HCT116 (cell line): Measurements from ENCODE around the gene MAGEA8. TPM values are rescaled to one million over a fixed set of nuclear protein-coding genes. Genes with fewer than 3 reads are reported as not detected.

Source experiments
- ATAC-seq: fragments of 200-7000 bp; cut with Tn5 transposase; 2 replicates; pipeline ENCODE4 v1.9.1; 2020; ENCODE audit warnings: mild to moderate bottlenecking, moderate library complexity
- BruUV-seq: library from RNA; stranded (reverse); fragments of 400-500 nt; replicated peaks from 2 replicates; lab custom pipeline; 2021; lab: Mats Ljungman, UMichigan
- CTCF ChIA-PET: fragments of 300-600 bp; sonication (Branson Sonifier 250); formaldehyde crosslinking; loops from one replicate; lab custom pipeline; 2021; ENCODE audit warnings: antibody characterized with exemption; lab: Charles Lee
- POLR2A ChIA-PET: fragments of 300-600, 350-600 bp; sonication (Branson Sonifier 250); formaldehyde crosslinking; loops from one replicate; lab custom pipeline; 2021; ENCODE audit warnings: antibody characterized with exemption; lab: Charles Lee
- RAD21 ChIA-PET, 2 experiments: fragments of 300-600 bp; sonication (Branson Sonifier 250); formaldehyde crosslinking; loops; one replicate each; lab custom pipeline; 2023; ENCODE audit warnings: low total read pairs in 2 of 2; ENCODE audit not compliant: uncharacterized antibody in 2 of 2, unreplicated experiment in 2 of 2, low non-redundant PET in 1 of 2; lab: Charles Lee
- DNase-seq: peaks from one replicate; pipeline ENCODE4 v3.0.0-alpha.2; 2010; ENCODE audit warnings: low read depth, low spot score
- H2AFZ ChIP-seq: fragments of 200-600 bp; shearing (Covaris generic), sonication (generic); 2 replicates; pipeline ENCODE4 v1.6.1; 2017; ENCODE audit warnings: low read depth, mixed run types, mixed read lengths, antibody characterized with exemption, low read length; ENCODE audit not compliant: poor library complexity, severe bottlenecking
- H3K27ac ChIP-seq: 2 replicates; pipeline ENCODE4 v1.5.1; 2012; ENCODE audit warnings: low read depth, low read length
- H3K27me3 ChIP-seq: fragments of 200-600 bp; sonication (generic); 2 replicates; pipeline ENCODE4 v1.6.1; 2016; ENCODE audit warnings: mixed run types, low read length, mixed read lengths; ENCODE audit not compliant: insufficient read depth
- H3K36me3 ChIP-seq, 2 experiments: fragments of 200-500 bp in 1 of 2; fragments of 200-600 bp in 1 of 2; sonication (Bioruptor generic) in 1 of 2; sonication (generic) in 1 of 2; 2 replicates each; pipeline versions ENCODE4 v1.5.1 to v1.6.1; 2014 to 2016; ENCODE audit warnings: low read length in 2 of 2, inconsistent platforms in 1 of 2, mixed read lengths in 1 of 2, mixed run types in 1 of 2; ENCODE audit not compliant: insufficient read depth in 2 of 2, control insufficient read depth in 1 of 2
- H3K4me1 ChIP-seq, 2 experiments: fragments of 200-600 bp in 1 of 2; sonication (generic) in 1 of 2; 2 replicates each; pipeline versions ENCODE4 v1.5.1 to v1.6.1; 2012 to 2017; ENCODE audit warnings: low read length in 2 of 2, inconsistent platforms in 1 of 2, mild to moderate bottlenecking in 1 of 2, mixed read lengths in 1 of 2, mixed run types in 1 of 2, moderate library complexity in 1 of 2; ENCODE audit not compliant: insufficient read depth in 2 of 2, control insufficient read depth in 1 of 2
- H3K4me2 ChIP-seq: fragments of 200-600 bp; sonication (generic); 2 replicates; pipeline ENCODE4 v1.6.1; 2017; ENCODE audit warnings: mixed run types, low read length, mixed read lengths
- H3K4me3 ChIP-seq, 2 experiments: fragments of 200-600 bp in 1 of 2; sonication (generic) in 1 of 2; replicated peaks in 1 of 2; 2 replicates each; pipeline ENCODE4 v1.5.1; 2011 to 2016; ENCODE audit warnings: low read length in 2 of 2, control low read depth in 1 of 2, low read depth in 1 of 2, mild to moderate bottlenecking in 1 of 2, mixed read lengths in 1 of 2, mixed run types in 1 of 2
- H3K79me2 ChIP-seq: fragments of 200-600 bp; sonication (generic); 2 replicates; pipeline ENCODE4 v1.6.1; 2017; ENCODE audit warnings: mild to moderate bottlenecking, mixed run types, low read length, moderate library complexity, mixed read lengths; ENCODE audit not compliant: insufficient read depth
- H3K9ac ChIP-seq: fragments of 200-600 bp; sonication (generic); 2 replicates; pipeline ENCODE4 v1.6.1; 2016; ENCODE audit warnings: low read length, mixed read lengths
- H3K9me2 ChIP-seq: fragments of 200-600 bp; sonication (generic), shearing (Covaris generic); 2 replicates; pipeline ENCODE4 v1.6.1; 2017; ENCODE audit warnings: mixed run types, mild to moderate bottlenecking, moderate library complexity; ENCODE audit not compliant: insufficient read depth
- H3K9me3 ChIP-seq, 2 experiments: fragments of 200-500 bp in 1 of 2; fragments of 200-600 bp in 1 of 2; sonication (Bioruptor generic) in 1 of 2; sonication (generic) in 1 of 2; 2 replicates each; pipeline ENCODE4 v1.6.1; 2014 to 2017; ENCODE audit warnings: low read length in 2 of 2, mixed read lengths in 2 of 2, inconsistent platforms in 1 of 2, low read depth in 1 of 2, mild to moderate bottlenecking in 1 of 2, mixed run types in 1 of 2, moderate library complexity in 1 of 2; ENCODE audit not compliant: control insufficient read depth in 1 of 2, insufficient read depth in 1 of 2
- H4K20me1 ChIP-seq: fragments of 200-600 bp; sonication (generic), shearing (Covaris generic); 2 replicates; pipeline ENCODE4 v1.6.1; 2017; ENCODE audit warnings: mixed run types, mild to moderate bottlenecking, moderate library complexity; ENCODE audit not compliant: insufficient read depth
- EZH2 ChIP-seq: fragments of 200-600 bp; sonication (generic); IDR thresholded peaks from 2 replicates; pipeline ENCODE4 v1.6.1; 2017; ENCODE audit warnings: antibody characterized with exemption, mixed run types
- FOSL1 ChIP-seq: IDR thresholded peaks from 2 replicates; pipeline ENCODE4 v1.6.1; 2012; ENCODE audit warnings: low read depth
- JUND ChIP-seq: IDR thresholded peaks from 2 replicates; pipeline ENCODE4 v1.6.1; 2012
- POLR2A ChIP-seq: IDR thresholded peaks from 2 replicates; pipeline ENCODE4 v1.7.0; 2011; ENCODE audit warnings: borderline replicate concordance; ENCODE audit not compliant: insufficient read depth, insufficient read length; ENCODE audit errors: extremely low read depth
- POLR2AphosphoS5 ChIP-seq: IDR thresholded peaks from 2 replicates; pipeline ENCODE4 v1.6.1; 2011; ENCODE audit warnings: mild to moderate bottlenecking, low read depth, low read length, moderate library complexity
- YY1 ChIP-seq: IDR thresholded peaks from 2 replicates; pipeline ENCODE4 v1.6.1; 2011; ENCODE audit warnings: low read length, low read depth, moderate library complexity, mild to moderate bottlenecking; ENCODE audit not compliant: insufficient replicate concordance; ENCODE audit errors: extremely low read depth
- intact Hi-C: fragments of 100-400 bp; cut with micrococcal nuclease; formaldehyde crosslinking; loops from 2 replicates; pipeline ENCODE4 v1.10.0; 2022
- total RNA-seq: library from RNA; stranded (reverse); gene quantifications from one replicate; pipeline ENCODE4 v1.2.1, GENCODE V29; 2021; ENCODE audit not compliant: unreplicated experiment
- TF ChIP-seq, protein P1 (sequence below), 3 experiments: fragments of 200-600 bp in 1 of 3; sonication (generic) in 1 of 3; IDR thresholded peaks in 2 of 3; conservative IDR thresholded peaks in 1 of 3; 2 replicates each; pipeline ENCODE4 v1.5.1; 2012 to 2017; ENCODE audit warnings: low read depth in 2 of 3, low read length in 2 of 3, antibody characterized with exemption in 1 of 3, borderline replicate concordance in 1 of 3, control low read depth in 1 of 3, mild to moderate bottlenecking in 1 of 3, mixed read lengths in 1 of 3, mixed run types in 1 of 3, moderate library complexity in 1 of 3; ENCODE audit not compliant: insufficient read depth in 1 of 3

Gene MAGEA8
- total RNA-seq, 1 experiment from 2014 or later, result not detected

- H3K9me2 ChIP-seq, result no peaks in the 10 kb centered on the region
- H3K27me3 ChIP-seq, result no peaks in the 10 kb centered on the region
- no peaks in the 10 kb centered on the region for H3K9me3 ChIP-seq
- DNase-seq (no peak), ATAC-seq (peak; percentile 58; the same call in 1 of the 2 replicates)
- intact Hi-C loops, result no loop called here
- no peaks in the 10 kb centered on the region for H3K4me1 ChIP-seq
- no peaks in the 10 kb centered on the region for H4K20me1 ChIP-seq
- H3K27ac ChIP-seq, result no peak overlapping the region
- ChIA-PET RAD21 (no interaction called here), POLR2A (no interaction called here), CTCF (no interaction called here)
- BruUV-seq, result no TSS peak
- H3K4me3 ChIP-seq, result no peak overlapping the region
- H3K4me2 ChIP-seq, result no peak overlapping the region
- TF ChIP-seq FOSL1 (no peak), YY1 (no peak), JUND (no peak), POLR2AphosphoS5 (no peak), EZH2 (no peak), POLR2A (no peak)
- TF ChIP-seq, protein P1, sequence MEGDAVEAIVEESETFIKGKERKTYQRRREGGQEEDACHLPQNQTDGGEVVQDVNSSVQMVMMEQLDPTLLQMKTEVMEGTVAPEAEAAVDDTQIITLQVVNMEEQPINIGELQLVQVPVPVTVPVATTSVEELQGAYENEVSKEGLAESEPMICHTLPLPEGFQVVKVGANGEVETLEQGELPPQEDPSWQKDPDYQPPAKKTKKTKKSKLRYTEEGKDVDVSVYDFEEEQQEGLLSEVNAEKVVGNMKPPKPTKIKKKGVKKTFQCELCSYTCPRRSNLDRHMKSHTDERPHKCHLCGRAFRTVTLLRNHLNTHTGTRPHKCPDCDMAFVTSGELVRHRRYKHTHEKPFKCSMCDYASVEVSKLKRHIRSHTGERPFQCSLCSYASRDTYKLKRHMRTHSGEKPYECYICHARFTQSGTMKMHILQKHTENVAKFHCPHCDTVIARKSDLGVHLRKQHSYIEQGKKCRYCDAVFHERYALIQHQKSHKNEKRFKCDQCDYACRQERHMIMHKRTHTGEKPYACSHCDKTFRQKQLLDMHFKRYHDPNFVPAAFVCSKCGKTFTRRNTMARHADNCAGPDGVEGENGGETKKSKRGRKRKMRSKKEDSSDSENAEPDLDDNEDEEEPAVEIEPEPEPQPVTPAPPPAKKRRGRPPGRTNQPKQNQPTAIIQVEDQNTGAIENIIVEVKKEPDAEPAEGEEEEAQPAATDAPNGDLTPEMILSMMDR (IDR thresholded peaks at IDR 0.05 in 2 of 3, conservative IDR thresholded peaks at IDR 0.05 in 1 of 3; ENCODE audit: borderline replicate concordance in 1 of 3, insufficient read depth in 1 of 3, low read depth in 2 of 3, low read length in 2 of 3), result 0 out of 6 replicates have a peak, but pooled peaks of 2 of the 3 experiments have one; percentile 6 to 9
- no peaks in the 10 kb centered on the region for H3K36me3 ChIP-seq
- H3K79me2 ChIP-seq, result no peaks in the 10 kb centered on the region
- no peak overlapping the region for H3K9ac ChIP-seq
- no peak overlapping the region for H2AFZ ChIP-seq
These were observed 23.1 kb downstream of the MAGEA8 start for GRCh38 chrX:149903889-149904748.
